Right renal cortex interstitium (tissue), 3 donors: ENCODE results near the gene POGZ. TPM values are rescaled to one million over a fixed set of nuclear protein-coding genes. Genes with fewer than 3 reads are reported as not detected.

Experiments used
- polyA plus RNA-seq, 3 donors: library from polyadenylated mRNA; unstranded; fragments of 120-200 nt; gene quantifications; one replicate each; pipeline ENCODE4 v1.2.1, GENCODE V29; 2013; ENCODE audit not compliant: insufficient read length in 3 of 3

POGZ gene
- polyA plus RNA-seq, 3 donors: 90.3 to 95.9 (median 90.7) TPM

Other genes with a start within 250 kb of the POGZ start
- 100 to 1,000 TPM; 170 to 184 (median 183) TPM for gene PSMD4, start 204.8 kb downstream of the POGZ start, polyA plus RNA-seq
- 10 to 100 TPM; 21.9 to 23.0 (median 22.6) TPM for gene ZNF687, start 177.2 kb downstream of the POGZ start, polyA plus RNA-seq
- gene PI4KB, start 132.1 kb downstream of the POGZ start, polyA plus RNA-seq: 10 to 100 TPM; 62.0 to 66.5 (median 62.3) TPM
- gene RFX5, start 112.2 kb downstream of the POGZ start, polyA plus RNA-seq: 10 to 100 TPM; 39.6 to 47.4 (median 42.7) TPM
- 10 to 100 TPM; 45.9 to 56.2 (median 47.0) TPM for gene SELENBP1, start 86.8 kb downstream of the POGZ start, polyA plus RNA-seq
- 100 to 1,000 TPM; 244 to 272 (median 271) TPM for gene PSMB4, start 59.9 kb downstream of the POGZ start, polyA plus RNA-seq
- gene CGN, start 51.9 kb upstream of the POGZ start, polyA plus RNA-seq: 10 to 100 TPM; 34.9 to 44.2 (median 42.6) TPM
- gene TUFT1, start 80.8 kb upstream of the POGZ start, polyA plus RNA-seq: 10 to 100 TPM; 10.1 to 11.7 (median 10.1) TPM
- 10 to 100 TPM; 20.5 to 22.5 (median 21.8) TPM for gene SNX27, start 152.6 kb upstream of the POGZ start, polyA plus RNA-seq